AG09319 (cell line): ENCODE data around the gene CD300A.
"Not testable (repeated sequence)": the region's sequence is repeated elsewhere in the genome, so short reads cannot be mapped to it uniquely, and the experiment has no call there.

Source experiments
- DNase-seq: peaks from one replicate; pipeline ENCODE4 v3.0.0-alpha.2; 2010; ENCODE audit warnings: low read depth; ENCODE audit errors: extremely low read depth
- CTCF ChIP-seq: IDR thresholded peaks from 2 replicates; pipeline ENCODE4 v1.5.1; 2011; ENCODE audit warnings: low read depth, mild to moderate bottlenecking, inconsistent platforms, low read length, moderate library complexity

CD300A gene

GRCh38 chr17:74485022-74485743 lies 18.7 kb downstream of the CD300A start:
- no peak for TF ChIP-seq CTCF

DNA sequence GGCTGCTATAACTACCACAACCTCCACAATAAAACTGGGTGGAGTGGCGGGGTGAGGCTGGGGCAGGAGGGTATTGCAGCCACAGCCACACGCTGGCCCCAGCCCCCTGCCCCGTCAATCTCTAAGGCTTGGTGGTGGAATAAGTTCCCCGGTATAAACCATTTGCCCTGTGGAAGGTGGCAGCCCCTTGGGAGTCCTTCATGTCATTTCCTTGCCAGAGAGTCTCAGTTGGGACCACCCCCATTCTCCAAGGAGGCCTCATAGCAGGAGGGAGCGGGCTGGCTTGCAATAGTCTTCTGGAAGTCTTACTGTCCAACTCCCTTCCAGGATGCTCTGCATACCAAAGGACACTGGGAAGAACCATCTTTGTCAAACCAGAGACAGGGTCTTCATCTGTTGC lies 19.4 kb downstream of the CD300A start:
- no peak for DNase-seq
- no peak for TF ChIP-seq CTCF

More at GRCh38 chr17:74485022-74485743, 18.7 kb downstream of the CD300A start:
- no peak for DNase-seq

DNA sequence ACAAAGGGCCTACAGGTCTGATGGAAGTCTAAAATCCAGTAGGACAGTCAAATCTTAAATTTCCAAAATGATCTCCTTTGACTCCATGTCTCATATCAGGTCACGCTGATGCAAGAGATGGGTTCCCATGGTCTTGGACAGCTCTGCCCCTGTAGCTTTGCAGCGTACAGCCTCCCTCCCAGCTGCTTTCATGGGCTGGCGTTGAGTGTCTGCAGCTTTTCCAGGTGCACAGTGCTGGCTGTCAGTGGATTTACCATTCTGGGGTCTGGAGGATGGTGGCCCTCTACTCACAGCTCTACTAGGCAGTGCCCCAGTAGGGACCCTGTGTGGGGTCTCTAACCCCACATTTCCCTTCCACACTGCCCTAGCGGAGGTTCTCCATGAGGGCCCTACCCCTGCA lies 21.8 kb downstream of the CD300A start:
- DNase-seq = not testable (repeated sequence)

GRCh38 chr17:74490716-74491115 lies 24.3 kb downstream of the CD300A start:
- no peak for TF ChIP-seq CTCF
- DNase-seq = no peak

GRCh38 chr17:74491626-74492025 lies 25.2 kb downstream of the CD300A start:
- TF ChIP-seq CTCF = no peak
- no peak for DNase-seq

GRCh38 chr17:74493331-74493833 lies 26.9 kb downstream of the CD300A start:
- TF ChIP-seq CTCF = peak; percentile 91
- DNase-seq = peak; percentile 14

- no peak for DNase-seq
- no peak for TF ChIP-seq CTCF
These were observed 31.0 kb downstream of the CD300A start for GRCh38 chr17:74497471-74497870.

GRCh38 chr17:74499992-74500391 lies 33.6 kb downstream of the CD300A start:
- no peak for TF ChIP-seq CTCF

More at GRCh38 chr17:74499992-74500391, 33.6 kb downstream of the CD300A start:
- no peak for DNase-seq
